ENCODE measurements around the gene C2orf72.
"Not testable (repeated sequence)": the region's sequence is repeated elsewhere in the genome, so short reads cannot be mapped to it uniquely, and the experiment has no call there.

C2orf72 gene

GRCh38 chr2:231001921-231002320, 35.4 kb upstream of the C2orf72 start:
- no peaks in the 10 kb centered on the region for H3K9me3 ChIP-seq (ENCODE audit: control insufficient read depth in 2 of 2, low read length in 2 of 2)
- no peaks in the 10 kb centered on the region for H3K36me3 ChIP-seq (ENCODE audit: control insufficient read depth in 2 of 2, insufficient read depth in 2 of 2, low read length in 2 of 2)
- H3K4me3 ChIP-seq (ENCODE audit: low read length in 2 of 2): no peak overlapping the region
- peaks cover 4 to 14% of the 10 kb centered on the region in 2 donors for H3K27me3 ChIP-seq (ENCODE audit: control insufficient read depth in 1 of 2, insufficient read depth in 2 of 2, low read length in 2 of 2)
- no peaks in the 10 kb centered on the region for H3K4me1 ChIP-seq (ENCODE audit: control insufficient read depth, insufficient read depth, low read length)
- no peak overlapping the region for H3K9ac ChIP-seq (ENCODE audit: low read length in 2 of 2)
- H3K27ac ChIP-seq (ENCODE audit: low read length): no peak overlapping the region

GRCh38 chr2:231002641-231003040, 34.7 kb upstream of the C2orf72 start:
- no peak overlapping the region for H3K27ac ChIP-seq (ENCODE audit: low read length)
- no peaks in the 10 kb centered on the region for H3K36me3 ChIP-seq (ENCODE audit: control insufficient read depth in 2 of 2, insufficient read depth in 2 of 2, low read length in 2 of 2)
- no peaks in the 10 kb centered on the region for H3K4me1 ChIP-seq (ENCODE audit: control insufficient read depth, insufficient read depth, low read length)
- no peak overlapping the region for H3K4me3 ChIP-seq (ENCODE audit: low read length in 2 of 2)
- H3K27me3 ChIP-seq (ENCODE audit: control insufficient read depth in 1 of 2, insufficient read depth in 2 of 2, low read length in 2 of 2): peaks cover 4 to 14% of the 10 kb centered on the region in 2 donors
- H3K9me3 ChIP-seq (ENCODE audit: control insufficient read depth in 2 of 2, low read length in 2 of 2): no peaks in the 10 kb centered on the region
- no peak overlapping the region for H3K9ac ChIP-seq (ENCODE audit: low read length in 2 of 2)

- Histone ChIP-seq H3K4me1 (ENCODE audit: control insufficient read depth, insufficient read depth, low read length) (no peaks in the 10 kb centered on the region), H3K9ac (ENCODE audit: low read length in 2 of 2) (no peak overlapping the region), H3K27ac (ENCODE audit: low read length) (no peak overlapping the region), H3K9me3 (ENCODE audit: control insufficient read depth in 2 of 2, low read length in 2 of 2) (no peaks in the 10 kb centered on the region), H3K4me3 (ENCODE audit: low read length in 2 of 2) (no peak overlapping the region), H3K27me3 (ENCODE audit: control insufficient read depth in 1 of 2, insufficient read depth in 2 of 2, low read length in 2 of 2) (peaks cover 4 to 11% of the 10 kb centered on the region in 2 donors), H3K36me3 (ENCODE audit: control insufficient read depth in 2 of 2, insufficient read depth in 2 of 2, low read length in 2 of 2) (no peaks in the 10 kb centered on the region)
Observed at GRCh38 chr2:231003186-231003585, 34.1 kb upstream of the C2orf72 start.

- H3K9me3 ChIP-seq (ENCODE audit: control insufficient read depth in 2 of 2, low read length in 2 of 2); H3K4me3 ChIP-seq (ENCODE audit: low read length in 2 of 2); H3K9ac ChIP-seq (ENCODE audit: low read length in 2 of 2); H3K27ac ChIP-seq (ENCODE audit: low read length); H3K36me3 ChIP-seq (ENCODE audit: control insufficient read depth in 2 of 2, insufficient read depth in 2 of 2, low read length in 2 of 2); H3K4me1 ChIP-seq (ENCODE audit: control insufficient read depth, insufficient read depth, low read length): not testable (repeated sequence)
- H3K27me3 ChIP-seq (ENCODE audit: control insufficient read depth in 1 of 2, insufficient read depth in 2 of 2, low read length in 2 of 2): peaks cover 4 to 11% of the 10 kb centered on the region in 2 donors
Observed at GRCh38 chr2:231004930-231005329, 32.4 kb upstream of the C2orf72 start.

GRCh38 chr2:231007286-231008098, 29.8 kb upstream of the C2orf72 start:
- Histone ChIP-seq H3K4me1 (ENCODE audit: control insufficient read depth, insufficient read depth, low read length) (no peaks in the 10 kb centered on the region), H3K36me3 (ENCODE audit: control insufficient read depth in 2 of 2, insufficient read depth in 2 of 2, low read length in 2 of 2) (no peaks in the 10 kb centered on the region), H3K27me3 (ENCODE audit: control insufficient read depth in 1 of 2, insufficient read depth in 2 of 2, low read length in 2 of 2) (peaks cover 0 to 13% of the 10 kb centered on the region in 2 donors), H3K9ac (ENCODE audit: low read length in 2 of 2) (no peak overlapping the region), H3K27ac (ENCODE audit: low read length) (no peak overlapping the region), H3K4me3 (ENCODE audit: low read length in 2 of 2) (no peak overlapping the region), H3K9me3 (ENCODE audit: control insufficient read depth in 2 of 2, low read length in 2 of 2) (no peaks in the 10 kb centered on the region)

- peaks cover 0 to 11% of the 10 kb centered on the region in 2 donors for H3K27me3 ChIP-seq (ENCODE audit: control insufficient read depth in 1 of 2, insufficient read depth in 2 of 2, low read length in 2 of 2)
- H3K4me1 ChIP-seq (ENCODE audit: control insufficient read depth, insufficient read depth, low read length): no peaks in the 10 kb centered on the region
- no peaks in the 10 kb centered on the region for H3K9me3 ChIP-seq (ENCODE audit: control insufficient read depth in 2 of 2, low read length in 2 of 2)
- H3K4me3 ChIP-seq (ENCODE audit: low read length in 2 of 2): no peak overlapping the region
- no peak overlapping the region for H3K9ac ChIP-seq (ENCODE audit: low read length in 2 of 2)
- H3K27ac ChIP-seq (ENCODE audit: low read length): no peak overlapping the region
- no peaks in the 10 kb centered on the region for H3K36me3 ChIP-seq (ENCODE audit: control insufficient read depth in 2 of 2, insufficient read depth in 2 of 2, low read length in 2 of 2)
Observed at GRCh38 chr2:231008131-231008530, 29.2 kb upstream of the C2orf72 start.

GRCh38 chr2:231009236-231009919, 27.9 kb upstream of the C2orf72 start:
- H3K4me3 ChIP-seq (ENCODE audit: low read length in 2 of 2): no peak overlapping the region
- peaks cover 0 to 11% of the 10 kb centered on the region in 2 donors for H3K27me3 ChIP-seq (ENCODE audit: control insufficient read depth in 1 of 2, insufficient read depth in 2 of 2, low read length in 2 of 2)
- no peak overlapping the region for H3K9ac ChIP-seq (ENCODE audit: low read length in 2 of 2)
- no peaks in the 10 kb centered on the region for H3K4me1 ChIP-seq (ENCODE audit: control insufficient read depth, insufficient read depth, low read length)
- no peak overlapping the region for H3K27ac ChIP-seq (ENCODE audit: low read length)
- H3K9me3 ChIP-seq (ENCODE audit: control insufficient read depth in 2 of 2, low read length in 2 of 2): no peaks in the 10 kb centered on the region
- H3K36me3 ChIP-seq (ENCODE audit: control insufficient read depth in 2 of 2, insufficient read depth in 2 of 2, low read length in 2 of 2): no peaks in the 10 kb centered on the region

- peaks cover 0 to 13% of the 10 kb centered on the region in 2 donors for H3K27me3 ChIP-seq (ENCODE audit: control insufficient read depth in 1 of 2, insufficient read depth in 2 of 2, low read length in 2 of 2)
- no peak overlapping the region for H3K9ac ChIP-seq (ENCODE audit: low read length in 2 of 2)
- H3K27ac ChIP-seq (ENCODE audit: low read length): no peak overlapping the region
- H3K9me3 ChIP-seq (ENCODE audit: control insufficient read depth in 2 of 2, low read length in 2 of 2): no peaks in the 10 kb centered on the region
- no peaks in the 10 kb centered on the region for H3K36me3 ChIP-seq (ENCODE audit: control insufficient read depth in 2 of 2, insufficient read depth in 2 of 2, low read length in 2 of 2)
- no peaks in the 10 kb centered on the region for H3K4me1 ChIP-seq (ENCODE audit: control insufficient read depth, insufficient read depth, low read length)
- no peak overlapping the region for H3K4me3 ChIP-seq (ENCODE audit: low read length in 2 of 2)
Observed at GRCh38 chr2:231010201-231010730, 27.1 kb upstream of the C2orf72 start.

GRCh38 chr2:231011526-231011925, 25.8 kb upstream of the C2orf72 start:
- Histone ChIP-seq H3K4me3 (ENCODE audit: low read length in 2 of 2) (no peak overlapping the region), H3K9ac (ENCODE audit: low read length in 2 of 2) (no peak overlapping the region), H3K9me3 (ENCODE audit: control insufficient read depth in 2 of 2, low read length in 2 of 2) (no peaks in the 10 kb centered on the region), H3K36me3 (ENCODE audit: control insufficient read depth in 2 of 2, insufficient read depth in 2 of 2, low read length in 2 of 2) (no peaks in the 10 kb centered on the region), H3K27me3 (ENCODE audit: control insufficient read depth in 1 of 2, insufficient read depth in 2 of 2, low read length in 2 of 2) (peaks cover 0 to 13% of the 10 kb centered on the region in 2 donors), H3K27ac (ENCODE audit: low read length) (no peak overlapping the region), H3K4me1 (ENCODE audit: control insufficient read depth, insufficient read depth, low read length) (no peaks in the 10 kb centered on the region)

GRCh38 chr2:231012463-231012862, 24.9 kb upstream of the C2orf72 start:
- Histone ChIP-seq H3K4me3 (ENCODE audit: low read length in 2 of 2) (no peak overlapping the region), H3K4me1 (ENCODE audit: control insufficient read depth, insufficient read depth, low read length) (no peaks in the 10 kb centered on the region), H3K27ac (ENCODE audit: low read length) (no peak overlapping the region), H3K27me3 (ENCODE audit: control insufficient read depth in 1 of 2, insufficient read depth in 2 of 2, low read length in 2 of 2) (peaks cover 0 to 13% of the 10 kb centered on the region in 2 donors), H3K9ac (ENCODE audit: low read length in 2 of 2) (no peak overlapping the region), H3K9me3 (ENCODE audit: control insufficient read depth in 2 of 2, low read length in 2 of 2) (no peaks in the 10 kb centered on the region), H3K36me3 (ENCODE audit: control insufficient read depth in 2 of 2, insufficient read depth in 2 of 2, low read length in 2 of 2) (no peaks in the 10 kb centered on the region)

GRCh38 chr2:231013820-231014219, 23.5 kb upstream of the C2orf72 start:
- Histone ChIP-seq H3K4me3 (ENCODE audit: low read length in 2 of 2) (no peak overlapping the region), H3K36me3 (ENCODE audit: control insufficient read depth in 2 of 2, insufficient read depth in 2 of 2, low read length in 2 of 2) (no peaks in the 10 kb centered on the region), H3K27me3 (ENCODE audit: control insufficient read depth in 1 of 2, insufficient read depth in 2 of 2, low read length in 2 of 2) (peaks cover 0 to 10% of the 10 kb centered on the region in 2 donors), H3K9ac (ENCODE audit: low read length in 2 of 2) (no peak overlapping the region), H3K9me3 (ENCODE audit: control insufficient read depth in 2 of 2, low read length in 2 of 2) (no peaks in the 10 kb centered on the region), H3K27ac (ENCODE audit: low read length) (no peak overlapping the region), H3K4me1 (ENCODE audit: control insufficient read depth, insufficient read depth, low read length) (no peaks in the 10 kb centered on the region)
